ENCODE results near the gene AP3B1. TPM values are rescaled to one million over a fixed set of nuclear protein-coding genes. Genes with fewer than 3 reads are reported as not detected.

Gene AP3B1
- total and polyA plus RNA-seq, 8 donors, result 42.4 to 61.2 (median 48.7) TPM

DNA sequence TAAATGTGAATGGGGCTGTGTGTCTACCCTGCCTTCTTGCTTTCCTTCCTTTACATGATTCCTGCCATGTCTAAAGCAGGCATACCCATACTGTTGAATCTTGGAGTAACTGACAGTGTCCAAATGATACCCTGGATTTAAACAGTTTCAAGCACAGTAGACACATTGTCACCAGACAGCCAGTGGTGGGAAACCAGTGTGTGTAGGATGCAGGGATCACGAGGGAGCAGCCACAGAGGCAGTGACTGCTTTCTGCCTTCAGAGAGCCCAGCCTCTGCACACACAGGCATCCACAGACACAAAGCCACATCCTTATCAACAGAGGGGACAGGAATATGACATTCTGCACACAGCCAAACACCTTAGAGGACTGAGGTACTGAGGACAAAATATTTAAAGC, 334.2 kb downstream of the AP3B1 start:
- DNase-seq (no peak), ATAC-seq (no peak)
- Histone ChIP-seq H3K27ac (no peak overlapping the region), H3K36me3 (no peaks in the 10 kb centered on the region), H3K4me1 (no peaks in the 10 kb centered on the region), H3K9me3 (no peaks in the 10 kb centered on the region), H3K4me3 (no peak overlapping the region), H3K27me3 (peaks cover 42 to 84% of the 10 kb centered on the region in 2 donors)
- intact Hi-C loops (cut with DNase I), result no loop called here
- TF ChIP-seq, protein P1, sequence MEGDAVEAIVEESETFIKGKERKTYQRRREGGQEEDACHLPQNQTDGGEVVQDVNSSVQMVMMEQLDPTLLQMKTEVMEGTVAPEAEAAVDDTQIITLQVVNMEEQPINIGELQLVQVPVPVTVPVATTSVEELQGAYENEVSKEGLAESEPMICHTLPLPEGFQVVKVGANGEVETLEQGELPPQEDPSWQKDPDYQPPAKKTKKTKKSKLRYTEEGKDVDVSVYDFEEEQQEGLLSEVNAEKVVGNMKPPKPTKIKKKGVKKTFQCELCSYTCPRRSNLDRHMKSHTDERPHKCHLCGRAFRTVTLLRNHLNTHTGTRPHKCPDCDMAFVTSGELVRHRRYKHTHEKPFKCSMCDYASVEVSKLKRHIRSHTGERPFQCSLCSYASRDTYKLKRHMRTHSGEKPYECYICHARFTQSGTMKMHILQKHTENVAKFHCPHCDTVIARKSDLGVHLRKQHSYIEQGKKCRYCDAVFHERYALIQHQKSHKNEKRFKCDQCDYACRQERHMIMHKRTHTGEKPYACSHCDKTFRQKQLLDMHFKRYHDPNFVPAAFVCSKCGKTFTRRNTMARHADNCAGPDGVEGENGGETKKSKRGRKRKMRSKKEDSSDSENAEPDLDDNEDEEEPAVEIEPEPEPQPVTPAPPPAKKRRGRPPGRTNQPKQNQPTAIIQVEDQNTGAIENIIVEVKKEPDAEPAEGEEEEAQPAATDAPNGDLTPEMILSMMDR (IDR thresholded peaks at IDR 0.05), result no peak

DNA sequence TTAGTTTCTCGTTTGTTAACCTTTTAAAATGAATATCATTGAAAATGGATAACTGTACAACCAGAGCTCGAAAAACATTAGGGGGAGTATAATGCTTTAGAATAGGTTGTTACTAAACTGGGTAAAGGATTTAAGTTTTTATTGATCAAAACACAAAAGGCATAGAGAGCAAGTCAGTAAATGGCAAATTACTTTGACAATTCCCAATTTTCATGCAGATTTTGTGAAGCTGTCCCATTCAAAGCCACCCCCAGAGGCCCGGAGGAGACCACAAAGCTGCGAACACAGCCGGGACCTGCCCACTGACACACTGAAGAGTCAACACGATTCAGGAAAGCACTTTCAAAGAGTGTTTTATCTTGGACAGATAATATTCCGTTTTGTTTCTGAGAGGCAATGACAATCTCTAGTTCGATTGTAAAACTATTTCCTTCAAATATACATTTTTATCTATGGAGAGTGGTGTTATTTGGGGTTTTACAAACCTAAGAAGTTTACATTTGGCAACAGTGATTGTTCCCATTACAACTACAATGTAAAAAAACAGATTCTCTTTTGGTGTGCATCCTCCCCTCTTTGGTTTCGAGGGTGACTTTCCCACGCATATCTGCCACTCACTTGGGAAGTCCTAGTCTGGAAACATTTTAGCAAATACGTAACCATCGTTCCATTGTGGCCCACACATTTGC, 335.7 kb downstream of the AP3B1 start:
- Histone ChIP-seq H3K9me3 (no peaks in the 10 kb centered on the region), H3K36me3 (no peaks in the 10 kb centered on the region), H3K4me1 (no peaks in the 10 kb centered on the region), H3K27ac (no peak overlapping the region), H3K4me3 (no peak overlapping the region), H3K27me3 (peaks cover 42 to 78% of the 10 kb centered on the region in 2 donors)
- DNase-seq, result no peak
- TF ChIP-seq, protein P1 (IDR thresholded peaks at IDR 0.05), result no peak
- ATAC-seq, result no peak
- intact Hi-C loops (cut with DNase I), result no loop called here

DNA sequence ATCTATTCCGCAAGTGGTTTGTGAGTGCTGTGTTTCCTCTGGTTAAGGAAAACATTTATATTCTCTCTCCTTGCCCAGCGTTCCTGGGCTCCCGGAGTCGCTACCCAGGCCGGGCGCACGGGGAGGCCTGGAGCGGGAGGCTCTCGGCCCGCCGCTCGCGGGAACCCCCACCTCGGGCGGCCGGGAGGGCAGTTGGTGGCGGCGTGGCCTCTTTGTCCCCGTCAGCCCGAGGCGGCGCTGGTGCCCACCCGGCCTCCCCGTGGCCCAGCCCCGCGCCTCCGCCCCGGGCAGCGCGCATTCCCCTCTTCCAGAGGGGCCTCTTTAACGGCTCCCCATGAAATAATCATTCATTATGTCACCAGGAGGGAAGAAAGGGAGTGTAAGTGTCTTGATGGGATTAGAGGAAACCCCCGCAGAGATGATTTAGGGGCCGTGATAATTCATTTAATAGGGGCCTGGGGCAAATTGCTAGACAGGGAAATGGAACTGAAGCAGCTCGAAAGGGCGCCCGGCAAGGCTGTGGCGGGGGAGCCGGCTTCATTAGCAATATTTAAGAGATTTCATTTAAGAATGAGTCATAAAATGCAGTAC, 336.5 kb downstream of the AP3B1 start:
- Histone ChIP-seq H3K4me1 (no peaks in the 10 kb centered on the region), H3K4me3 (no peak overlapping the region), H3K36me3 (no peaks in the 10 kb centered on the region), H3K9me3 (no peaks in the 10 kb centered on the region), H3K27me3 (peaks cover 42 to 73% of the 10 kb centered on the region in 2 donors), H3K27ac (no peak overlapping the region)
- TF ChIP-seq, protein P1 (IDR thresholded peaks at IDR 0.05), result no peak
- intact Hi-C loops (cut with DNase I), result no loop called here
- ATAC-seq (no peak), DNase-seq (no peak)

DNA sequence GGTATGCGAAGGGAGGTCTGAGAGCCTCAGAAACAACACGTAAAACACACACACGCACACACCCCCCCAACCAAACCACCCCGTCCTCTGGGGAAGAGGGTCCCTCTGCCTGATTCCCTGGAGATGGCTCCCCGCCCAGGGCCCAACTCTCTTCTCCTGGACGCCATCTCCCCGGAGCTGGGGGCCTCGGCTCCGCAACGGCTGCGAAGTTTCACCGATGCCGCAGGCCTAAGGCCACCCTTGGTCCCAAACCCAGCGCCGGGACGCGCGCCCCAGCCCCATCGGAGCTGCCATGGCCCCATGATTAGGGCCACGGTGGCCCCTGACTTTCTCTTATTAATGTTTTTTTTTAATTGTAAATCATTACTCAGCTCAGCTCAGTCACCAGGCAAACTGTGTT, 337.0 kb downstream of the AP3B1 start:
- Histone ChIP-seq H3K9me3 (no peaks in the 10 kb centered on the region), H3K27ac (no peak overlapping the region), H3K4me1 (no peaks in the 10 kb centered on the region), H3K4me3 (no peak overlapping the region), H3K27me3 (peaks cover 42 to 68% of the 10 kb centered on the region in 2 donors), H3K36me3 (no peaks in the 10 kb centered on the region)
- intact Hi-C loops (cut with DNase I), result no loop called here
- ATAC-seq (no peak), DNase-seq (no peak)
- TF ChIP-seq, protein P1 (IDR thresholded peaks at IDR 0.05), result no peak

DNA sequence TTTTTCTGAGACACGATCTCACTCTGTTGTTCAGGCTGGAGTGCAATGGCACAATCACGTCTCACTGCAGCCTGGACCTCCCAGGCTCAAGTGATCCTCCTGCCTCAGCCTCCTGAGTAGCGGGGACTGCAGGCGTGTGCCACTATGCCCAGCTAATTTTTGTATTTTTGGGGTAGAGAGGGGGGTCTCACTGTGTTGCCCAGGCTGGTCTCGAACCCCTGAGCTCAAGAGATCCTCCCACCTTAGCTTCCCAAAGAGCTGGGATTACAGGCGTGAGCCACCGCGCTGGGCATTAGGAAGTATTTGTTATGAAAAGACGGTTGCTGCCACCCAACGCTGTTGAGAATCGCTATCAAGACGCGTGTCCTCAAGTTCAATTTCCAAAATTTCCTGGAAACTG, 337.4 kb downstream of the AP3B1 start:
- Histone ChIP-seq H3K27me3 (peaks cover 38 to 63% of the 10 kb centered on the region in 2 donors), H3K36me3 (no peaks in the 10 kb centered on the region), H3K4me1 (no peaks in the 10 kb centered on the region), H3K9me3 (no peaks in the 10 kb centered on the region), H3K4me3 (no peak overlapping the region), H3K27ac (no peak overlapping the region)
- intact Hi-C loops (cut with DNase I), result no loop called here
- no peak for ATAC-seq
- TF ChIP-seq, protein P1 (IDR thresholded peaks at IDR 0.05), result no peak
- DNase-seq, result no peak

All from left lung (tissue), 10 donors.